Muscle layer of colon (tissue), 2 donors: Measurements from ENCODE around the gene GBX2.

Experiments
- H3K27ac ChIP-seq: one replicate; pipeline ENCODE4 v1.7.0; 2013; ENCODE audit warnings: low read depth, mild to moderate bottlenecking, low read length, moderate library complexity
- H3K27me3 ChIP-seq, 2 donors: one replicate each; pipeline ENCODE4 v1.7.0; 2013; ENCODE audit warnings: low read length in 2 of 2, mild to moderate bottlenecking in 2 of 2; ENCODE audit not compliant: insufficient read depth in 2 of 2, control insufficient read depth in 1 of 2
- H3K36me3 ChIP-seq: one replicate; pipeline ENCODE4 v1.7.0; 2013; ENCODE audit warnings: mild to moderate bottlenecking, low read length; ENCODE audit not compliant: insufficient read depth
- H3K4me1 ChIP-seq: one replicate; pipeline ENCODE4 v1.7.0; 2013; ENCODE audit warnings: mild to moderate bottlenecking, low read length; ENCODE audit not compliant: insufficient read depth
- H3K4me3 ChIP-seq, 2 donors: one replicate each; pipeline ENCODE4 v1.7.0; 2013; ENCODE audit warnings: low read length in 2 of 2, low read depth in 1 of 2, mild to moderate bottlenecking in 1 of 2, moderate library complexity in 1 of 2
- H3K9ac ChIP-seq: one replicate; pipeline ENCODE4 v1.7.0; 2013; ENCODE audit warnings: low read length
- H3K9me3 ChIP-seq: one replicate; pipeline ENCODE4 v1.7.0; 2013; ENCODE audit warnings: mild to moderate bottlenecking, low read length
- donor health status: abdominal sarcoma.
- donor health status: Adenocarcinoma of cecum.

The GBX2 gene

DNA sequence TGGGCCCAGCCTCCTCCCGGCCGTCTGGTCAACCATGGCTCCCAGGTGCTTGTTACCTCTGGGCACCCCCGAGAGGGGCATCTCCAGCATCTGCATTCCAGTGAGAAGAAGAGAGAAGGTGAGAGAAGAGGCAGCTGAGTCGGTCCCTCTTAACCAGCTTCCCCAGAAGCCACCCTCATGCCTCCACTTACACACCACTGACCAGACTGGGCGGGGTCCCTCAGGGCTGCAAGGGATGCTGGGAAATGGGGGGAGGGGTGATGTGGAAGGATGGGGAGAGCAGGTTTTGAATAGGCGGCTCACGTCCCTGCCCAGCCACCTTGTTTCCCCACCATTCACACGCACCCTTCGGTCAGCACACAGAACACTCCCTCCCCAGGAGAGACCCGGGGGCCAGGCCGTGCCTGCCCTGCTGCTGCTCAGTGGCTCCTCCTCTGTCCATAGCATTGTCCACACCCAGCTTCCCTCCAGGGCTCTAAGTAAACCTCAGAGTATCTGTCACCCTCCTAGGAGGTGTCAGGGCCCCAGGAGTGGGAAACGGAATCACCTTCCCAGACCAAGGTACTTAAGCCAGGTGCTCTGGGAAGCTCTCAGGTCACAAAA is 34.7 kb downstream of the GBX2 start:
- H3K36me3 ChIP-seq = no peaks in the 10 kb centered on the region
- H3K4me3 ChIP-seq = no peak overlapping the region
- no peaks in the 10 kb centered on the region for H3K4me1 ChIP-seq
- H3K27me3 ChIP-seq = no peaks in the 10 kb centered on the region
- no peaks in the 10 kb centered on the region for H3K9me3 ChIP-seq
- no peak overlapping the region for H3K27ac ChIP-seq
- no peak overlapping the region for H3K9ac ChIP-seq

DNA sequence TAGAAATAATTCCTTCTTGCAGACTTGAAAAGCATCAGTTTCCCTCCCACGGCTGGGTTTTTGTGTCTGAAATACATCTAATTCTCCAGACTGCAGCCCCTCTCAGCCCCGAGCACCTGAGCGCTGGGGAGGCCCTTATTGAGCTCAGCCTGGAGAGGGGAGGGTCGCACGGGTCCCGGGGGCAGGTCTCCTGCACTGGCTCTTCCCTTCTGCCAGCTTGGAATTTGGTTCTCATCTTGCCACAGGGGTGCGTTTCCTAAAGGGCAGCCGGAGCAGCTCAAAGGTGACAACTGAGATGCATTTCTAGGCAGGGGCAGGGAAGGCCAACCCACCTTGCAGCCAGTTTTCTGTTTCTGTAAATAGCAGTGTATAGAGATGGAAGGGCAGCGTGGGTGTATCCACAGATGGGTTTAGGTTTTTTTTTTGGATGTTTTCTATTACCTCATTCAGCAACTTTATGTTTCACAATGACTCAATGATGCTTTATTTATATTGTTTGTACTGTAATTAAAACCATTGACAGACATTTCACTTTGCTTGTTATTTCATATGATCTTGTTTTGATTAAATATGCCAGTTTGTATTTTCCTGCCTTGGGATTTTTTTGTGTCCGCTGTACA is 37.0 kb downstream of the GBX2 start:
- Histone ChIP-seq H3K27ac (no peak overlapping the region), H3K27me3 (no peaks in the 10 kb centered on the region), H3K36me3 (peaks cover 5% of the 10 kb centered on the region), H3K4me1 (no peaks in the 10 kb centered on the region), H3K9ac (no peak overlapping the region), H3K4me3 (no peak overlapping the region), H3K9me3 (no peaks in the 10 kb centered on the region)

DNA sequence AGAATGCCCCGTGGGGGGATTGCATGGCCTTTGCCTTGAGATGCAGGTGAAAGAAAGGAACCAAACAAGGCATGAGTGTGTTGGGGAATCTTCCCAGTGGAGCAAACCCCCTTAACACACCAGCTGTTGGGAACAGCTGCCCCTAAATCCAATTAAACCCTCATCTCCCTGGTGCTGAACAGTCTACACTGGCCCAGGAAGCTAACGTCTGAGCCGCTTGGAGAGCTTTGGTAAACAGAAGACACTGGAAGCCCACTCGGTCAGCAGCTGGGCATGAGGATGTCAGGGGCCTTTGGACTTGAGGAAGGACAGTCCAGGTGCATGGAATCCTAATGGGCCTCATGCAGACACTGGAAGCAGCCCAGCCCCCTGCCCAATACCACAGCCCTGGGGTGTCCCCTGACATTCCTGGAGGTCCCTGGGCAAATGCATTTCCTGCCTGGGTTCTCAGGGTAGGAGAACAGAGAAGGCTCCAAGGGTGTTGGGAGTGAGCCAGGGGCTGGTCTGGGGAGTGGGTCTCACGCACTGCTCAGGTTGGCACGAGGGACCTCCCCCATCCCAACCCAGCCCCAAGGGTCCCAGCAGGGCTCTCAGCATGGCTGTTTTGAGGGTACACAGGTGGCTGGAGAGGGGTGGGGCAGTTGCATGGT is 37.7 kb downstream of the GBX2 start:
- H3K4me3 ChIP-seq = no peak overlapping the region
- H3K27me3 ChIP-seq = no peaks in the 10 kb centered on the region
- no peaks in the 10 kb centered on the region for H3K4me1 ChIP-seq
- H3K36me3 ChIP-seq = peaks cover 8% of the 10 kb centered on the region
- H3K9ac ChIP-seq = no peak overlapping the region
- no peak overlapping the region for H3K27ac ChIP-seq
- no peaks in the 10 kb centered on the region for H3K9me3 ChIP-seq

DNA sequence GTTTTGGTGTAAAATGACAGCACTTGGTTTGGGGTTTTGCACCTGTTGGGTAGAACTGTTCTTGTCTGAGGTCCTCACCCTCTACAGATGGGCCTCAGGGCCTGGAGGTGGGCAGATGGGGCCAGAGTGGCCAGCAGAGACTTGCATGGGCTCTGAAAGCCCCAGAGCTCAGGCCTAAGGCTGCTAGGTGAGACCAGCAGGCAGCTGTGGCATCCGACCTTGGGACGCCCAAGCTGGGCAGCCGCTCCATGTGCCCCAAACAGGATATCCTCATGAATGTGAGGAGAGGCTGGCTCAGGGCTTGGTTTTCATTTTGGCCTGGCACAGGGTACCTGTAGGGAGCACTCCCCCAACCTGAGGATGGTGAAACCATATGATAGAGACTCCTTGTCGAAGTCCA is 38.3 kb downstream of the GBX2 start:
- peaks cover 10% of the 10 kb centered on the region for H3K36me3 ChIP-seq
- no peaks in the 10 kb centered on the region for H3K9me3 ChIP-seq
- no peak overlapping the region for H3K4me3 ChIP-seq
- H3K4me1 ChIP-seq = no peaks in the 10 kb centered on the region
- no peak overlapping the region for H3K9ac ChIP-seq
- H3K27ac ChIP-seq = no peak overlapping the region
- no peaks in the 10 kb centered on the region for H3K27me3 ChIP-seq

DNA sequence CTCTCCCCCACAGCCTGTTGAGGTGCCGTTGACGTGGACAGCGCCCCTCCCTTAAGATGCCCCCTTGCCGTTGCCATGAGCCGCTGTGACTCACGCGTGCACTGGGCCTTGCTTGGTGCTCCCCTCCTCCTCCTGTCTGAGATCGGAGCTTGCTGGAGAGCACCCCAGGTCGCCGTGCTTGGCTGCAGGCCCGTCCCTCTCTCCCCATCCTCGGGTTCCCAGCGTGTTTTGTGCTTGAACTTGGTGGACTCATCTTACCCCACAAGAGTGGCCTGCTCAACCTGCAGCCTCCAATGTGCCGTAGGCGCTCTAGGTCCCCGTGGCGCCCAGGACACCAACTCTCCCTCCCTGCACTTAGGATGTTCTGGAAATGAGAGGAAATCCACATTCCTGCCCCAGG is 39.9 kb downstream of the GBX2 start:
- H3K36me3 ChIP-seq = peaks cover 10% of the 10 kb centered on the region
- H3K27me3 ChIP-seq = no peaks in the 10 kb centered on the region

DNA sequence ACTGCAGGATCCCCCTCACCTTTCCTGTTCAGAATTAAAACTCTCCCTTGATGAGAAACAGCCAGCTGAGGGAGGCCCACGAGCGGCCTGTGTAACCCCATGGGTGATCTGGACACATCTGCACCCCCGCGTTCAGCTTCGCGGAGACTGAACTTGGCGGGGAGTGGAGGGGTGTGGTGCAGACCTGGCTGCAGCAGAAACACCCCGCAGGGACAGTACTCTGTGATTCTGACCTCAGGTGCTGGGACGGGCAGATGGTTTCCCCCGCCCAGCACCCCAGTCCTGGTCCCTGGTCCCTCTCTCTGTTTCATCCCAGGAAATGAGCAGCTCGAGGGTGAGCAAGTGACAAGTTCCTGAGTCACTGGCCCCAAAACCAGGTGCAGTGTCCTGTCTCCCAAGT is 41.2 kb downstream of the GBX2 start:
- Histone ChIP-seq H3K4me1 (no peaks in the 10 kb centered on the region), H3K36me3 (peaks cover 14% of the 10 kb centered on the region), H3K27me3 (no peaks in the 10 kb centered on the region), H3K9ac (no peak overlapping the region), H3K27ac (no peak overlapping the region), H3K9me3 (no peaks in the 10 kb centered on the region), H3K4me3 (no peak overlapping the region)

More for the DNA sequence above, 39.9 kb downstream of the GBX2 start:
- no peak overlapping the region for H3K27ac ChIP-seq
- no peaks in the 10 kb centered on the region for H3K9me3 ChIP-seq
- H3K4me3 ChIP-seq = no peak overlapping the region
- no peak overlapping the region for H3K9ac ChIP-seq
- no peaks in the 10 kb centered on the region for H3K4me1 ChIP-seq

DNA sequence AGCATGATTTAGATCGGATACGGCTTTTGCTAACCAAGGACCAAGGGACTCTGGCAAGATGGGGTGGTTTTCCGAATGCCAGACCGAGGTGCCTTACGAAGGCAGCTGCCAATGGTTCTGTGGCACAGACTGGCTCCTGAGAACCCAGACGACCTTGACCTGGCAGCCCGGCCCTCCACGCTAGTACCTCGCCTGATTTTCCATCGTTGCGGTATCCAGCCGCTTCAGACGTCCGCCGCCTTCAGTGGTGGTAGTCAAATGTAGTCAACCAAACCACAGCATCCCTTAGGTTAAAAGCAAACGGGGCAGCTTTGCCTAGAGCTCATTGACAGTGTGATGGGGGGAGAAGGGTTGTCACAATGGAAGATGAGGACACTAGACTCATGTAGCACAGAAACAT is 42.6 kb downstream of the GBX2 start:
- Histone ChIP-seq H3K9ac (no peak overlapping the region), H3K9me3 (no peaks in the 10 kb centered on the region), H3K27ac (no peak overlapping the region), H3K4me3 (no peak overlapping the region), H3K27me3 (no peaks in the 10 kb centered on the region), H3K4me1 (no peaks in the 10 kb centered on the region), H3K36me3 (peaks cover 26% of the 10 kb centered on the region)

DNA sequence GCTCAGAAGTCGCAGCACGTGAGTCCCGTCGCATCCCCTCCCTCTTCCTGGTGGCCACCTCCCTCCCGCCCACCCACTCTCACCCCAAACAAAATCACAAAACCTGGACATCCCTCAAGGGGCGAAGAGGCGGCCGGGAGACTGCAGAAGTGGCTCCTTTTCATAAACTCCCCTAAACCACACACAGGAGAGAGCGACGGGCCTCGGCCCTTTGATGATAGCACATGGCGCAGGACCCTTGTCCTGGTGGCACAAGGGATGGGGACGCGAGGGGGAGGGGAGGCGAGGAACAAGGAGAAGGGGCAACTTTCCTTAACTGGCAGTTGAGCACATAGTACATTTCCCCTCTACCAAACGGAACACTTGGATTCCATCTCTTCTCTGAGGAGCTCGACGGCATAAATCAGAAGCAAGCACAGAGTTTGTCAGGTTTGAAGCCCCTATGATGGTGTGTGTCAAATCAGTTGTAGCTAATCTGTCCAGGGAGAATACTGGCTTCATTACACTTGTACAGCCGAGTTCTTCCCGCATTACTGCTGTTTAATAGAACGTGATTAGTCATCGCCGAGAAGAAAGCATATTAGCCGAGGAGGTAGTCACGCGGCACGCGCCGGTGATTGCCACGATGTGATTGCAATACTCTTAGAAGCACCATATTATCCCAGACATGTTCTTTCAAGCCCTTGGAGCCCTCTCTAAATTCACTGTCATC is 43.8 kb downstream of the GBX2 start:
- peaks cover 26% of the 10 kb centered on the region for H3K36me3 ChIP-seq
- H3K4me3 ChIP-seq = no peak overlapping the region
- H3K9me3 ChIP-seq = no peaks in the 10 kb centered on the region
- H3K27me3 ChIP-seq = no peaks in the 10 kb centered on the region
- H3K27ac ChIP-seq = no peak overlapping the region
- no peak overlapping the region for H3K9ac ChIP-seq
- no peaks in the 10 kb centered on the region for H3K4me1 ChIP-seq

DNA sequence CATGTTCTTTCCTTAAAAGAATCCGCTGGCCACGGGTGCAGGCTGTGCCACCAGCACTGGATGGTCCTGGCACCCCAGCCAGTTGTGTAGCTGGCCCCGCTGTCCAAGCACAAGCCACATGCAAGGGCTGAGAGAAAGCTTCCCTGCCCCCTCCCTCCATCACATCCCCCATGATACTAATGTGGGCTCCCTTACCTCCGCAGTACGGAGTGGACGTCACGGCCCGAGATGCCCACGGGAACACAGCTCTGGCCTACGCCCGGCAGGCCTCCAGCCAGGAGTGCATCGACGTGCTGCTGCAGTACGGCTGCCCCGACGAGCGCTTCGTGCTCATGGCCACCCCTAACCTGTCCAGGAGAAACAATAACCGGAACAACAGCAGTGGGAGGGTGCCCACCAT is 44.5 kb downstream of the GBX2 start:
- H3K9me3 ChIP-seq = no peaks in the 10 kb centered on the region
- H3K4me3 ChIP-seq = no peak overlapping the region
- no peak overlapping the region for H3K27ac ChIP-seq
- H3K36me3 ChIP-seq = peaks cover 26% of the 10 kb centered on the region
- no peaks in the 10 kb centered on the region for H3K4me1 ChIP-seq
- no peaks in the 10 kb centered on the region for H3K27me3 ChIP-seq
- H3K9ac ChIP-seq = no peak overlapping the region

DNA sequence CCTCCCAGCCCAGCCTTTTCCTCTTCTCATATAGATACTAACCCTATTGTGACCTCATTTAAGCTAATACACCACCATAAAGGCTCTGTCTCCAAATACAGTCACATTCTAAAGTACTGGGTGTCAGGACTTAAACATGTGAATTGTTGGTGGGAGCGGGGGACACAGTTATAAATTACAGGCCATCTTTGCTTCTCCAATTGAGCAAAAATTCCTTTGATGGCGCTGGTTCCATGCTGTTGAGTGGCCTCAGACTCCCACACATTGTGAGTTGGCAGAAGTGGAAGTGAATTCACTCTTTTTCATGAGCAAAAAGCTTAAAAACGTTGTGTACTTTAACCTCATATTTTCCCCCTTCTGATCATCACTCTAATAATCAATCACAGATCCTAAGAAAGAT is 46.0 kb downstream of the GBX2 start:
- no peak overlapping the region for H3K9ac ChIP-seq
- H3K36me3 ChIP-seq = peaks cover 26% of the 10 kb centered on the region
- H3K27me3 ChIP-seq = no peaks in the 10 kb centered on the region
- H3K4me1 ChIP-seq = no peaks in the 10 kb centered on the region
- no peak overlapping the region for H3K4me3 ChIP-seq
- no peaks in the 10 kb centered on the region for H3K9me3 ChIP-seq
- no peak overlapping the region for H3K27ac ChIP-seq

DNA sequence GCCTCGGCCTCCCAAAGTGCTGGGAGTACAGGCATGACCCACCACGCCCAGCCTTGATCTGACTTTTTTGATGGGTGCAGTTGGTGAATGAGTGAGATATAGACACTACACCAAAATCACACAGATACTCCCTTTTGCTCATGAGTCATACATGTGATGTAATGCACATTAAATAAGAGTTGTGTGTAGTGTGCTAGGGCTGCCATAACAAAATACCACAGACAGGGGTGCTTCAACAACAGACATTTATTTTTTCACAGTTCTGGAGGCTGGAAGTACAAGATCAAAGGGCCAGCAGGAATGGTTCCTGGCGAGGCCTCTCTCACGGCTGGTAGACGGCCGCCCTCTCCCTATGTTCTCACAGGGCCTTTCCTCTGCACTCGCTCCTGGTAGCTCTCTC is 46.6 kb downstream of the GBX2 start:
- Histone ChIP-seq H3K9ac (no peak overlapping the region), H3K4me3 (no peak overlapping the region), H3K36me3 (peaks cover 21% of the 10 kb centered on the region), H3K27me3 (no peaks in the 10 kb centered on the region), H3K27ac (no peak overlapping the region), H3K4me1 (no peaks in the 10 kb centered on the region), H3K9me3 (no peaks in the 10 kb centered on the region)
